ENCODE results near the gene NLRC5. TPM values are rescaled to one million over a fixed set of nuclear protein-coding genes. Genes with fewer than 3 reads are reported as not detected.

The NLRC5 gene
- total RNA-seq, 2 experiments from 2014 or later: 424 to 434 TPM

GRCh38 chr16:56997931-56998330 lies 8.6 kb downstream of the NLRC5 start:
- POLR2A ChIA-PET: interaction anchor here (0.6 to 3.3 kb wide), 5 partner anchors 9 to 66 kb away, joined by 3 to 46 read pairs (median 5); partner anchors contain the start of genes HERPUD1 and NLRC5

GRCh38 chr16:56998352-56998751 lies 9.0 kb downstream of the NLRC5 start:
- peaks cover 96% of the 10 kb centered on the region for H3K4me1 Mint-ChIP-seq (ENCODE audit: low read depth)
- Histone ChIP-seq H3K27me3 (ENCODE audit: control insufficient read depth in 1 of 2, insufficient read depth in 2 of 2, low read length in 2 of 2) (no peaks in the 10 kb centered on the region), H3K27ac (ENCODE audit: low read depth in 1 of 2, low read length in 2 of 2) (peak overlapping the region; percentile 69 to 88), H3K36me3 (ENCODE audit: insufficient read depth, low read length) (peaks cover 34% of the 10 kb centered on the region), H3K4me3 (ENCODE audit: low read length) (no peak overlapping the region), H3K9me3 (ENCODE audit: control insufficient read depth in 1 of 2, insufficient read depth in 1 of 2, low read length in 2 of 2) (no peaks in the 10 kb centered on the region), H3K4me1 (ENCODE audit: insufficient read depth, low read length) (peaks cover 87% of the 10 kb centered on the region)
- no peaks in the 10 kb centered on the region for H3K9me3 Mint-ChIP-seq
- no peak for TF ChIP-seq CTCF (IDR thresholded peaks at IDR 0.05)
- intact Hi-C loops (cut with DNase I, micrococcal nuclease): loop anchor here in 1 of 2 experiments (2.0 kb wide), 1 partner anchor 14 kb away; no protein-coding TSS in a partner anchor
- peak in 1 of 14 experiments; percentile 2 for DNase-seq
- no peak for ATAC-seq (ENCODE audit: poor library complexity)
- peak overlapping the region; percentile 96 for H3K27ac Mint-ChIP-seq
- H3K27me3 Mint-ChIP-seq: no peaks in the 10 kb centered on the region
- peaks cover 83% of the 10 kb centered on the region for H3K36me3 Mint-ChIP-seq (ENCODE audit: low read depth)
- POLR2A ChIA-PET: interaction anchor here (0.6 to 3.3 kb wide), 5 partner anchors 9 to 67 kb away, joined by 3 to 46 read pairs (median 5); partner anchors contain the start of genes HERPUD1 and NLRC5
- CTCF ChIA-PET: interaction anchor here (0.7 to 2.7 kb wide), 5 partner anchors 9 to 47 kb away, joined by 3 to 13 read pairs (median 3); partner anchors contain the start of gene NLRC5
- H3K4me3 Mint-ChIP-seq: peak overlapping the region; percentile 82

More at GRCh38 chr16:56997931-56998330, 8.6 kb downstream of the NLRC5 start:
- Mint-ChIP-seq H3K27ac (peak overlapping the region; percentile 96), H3K36me3 (ENCODE audit: low read depth) (peaks cover 83% of the 10 kb centered on the region), H3K4me3 (peak overlapping the region; percentile 16), H3K27me3 (no peaks in the 10 kb centered on the region), H3K9me3 (no peaks in the 10 kb centered on the region), H3K4me1 (ENCODE audit: low read depth) (peaks cover 96% of the 10 kb centered on the region)
- no peak overlapping the region for H3K4me3 ChIP-seq (ENCODE audit: low read length)
- peaks cover 31% of the 10 kb centered on the region for H3K36me3 ChIP-seq (ENCODE audit: insufficient read depth, low read length)
- H3K27ac ChIP-seq (ENCODE audit: low read depth in 1 of 2, low read length in 2 of 2): peak overlapping the region; percentile 55 to 88
- CTCF ChIA-PET: interaction anchor here (0.7 to 2.7 kb wide), 5 partner anchors 8 to 48 kb away, joined by 3 to 13 read pairs (median 3); partner anchors contain the start of gene NLRC5
- DNase-seq (peak in 2 of 14 experiments; percentile 8 to 31), ATAC-seq (ENCODE audit: poor library complexity) (no peak)
- H3K4me1 ChIP-seq (ENCODE audit: insufficient read depth, low read length): peaks cover 86% of the 10 kb centered on the region
- H3K27me3 ChIP-seq (ENCODE audit: control insufficient read depth in 1 of 2, insufficient read depth in 2 of 2, low read length in 2 of 2): no peaks in the 10 kb centered on the region
- no peaks in the 10 kb centered on the region for H3K9me3 ChIP-seq (ENCODE audit: control insufficient read depth in 1 of 2, insufficient read depth in 1 of 2, low read length in 2 of 2)
- intact Hi-C loops (cut with DNase I, micrococcal nuclease): loop anchor here in 1 of 2 experiments (2.0 kb wide), 1 partner anchor 15 kb away; no protein-coding TSS in a partner anchor
- TF ChIP-seq CTCF (IDR thresholded peaks at IDR 0.05): no peak

GRCh38 chr16:56998861-56999260 lies 9.5 kb downstream of the NLRC5 start:
- H3K4me3 ChIP-seq (ENCODE audit: low read length): peak overlapping the region; percentile 32
- ATAC-seq (ENCODE audit: poor library complexity) (no peak), DNase-seq (peak in 2 of 14 experiments; percentile 1 to 11)
- H3K27ac ChIP-seq (ENCODE audit: low read depth in 1 of 2, low read length in 2 of 2): peak overlapping the region; percentile 69 to 88
- H3K4me1 ChIP-seq (ENCODE audit: insufficient read depth, low read length): peaks cover 89% of the 10 kb centered on the region
- TF ChIP-seq CTCF (IDR thresholded peaks at IDR 0.05): no peak
- peaks cover 39% of the 10 kb centered on the region for H3K36me3 ChIP-seq (ENCODE audit: insufficient read depth, low read length)
- Mint-ChIP-seq H3K4me1 (ENCODE audit: low read depth) (peaks cover 96% of the 10 kb centered on the region), H3K27me3 (no peaks in the 10 kb centered on the region), H3K27ac (peak overlapping the region; percentile 96), H3K36me3 (ENCODE audit: low read depth) (peaks cover 83% of the 10 kb centered on the region), H3K4me3 (peak overlapping the region; percentile 82), H3K9me3 (no peaks in the 10 kb centered on the region)
- ChIA-PET POLR2A (interaction anchor here (1.3 to 3.3 kb wide), 9 partner anchors 9 to 86 kb away, joined by 3 to 46 read pairs (median 6); partner anchors contain the start of genes HERPUD1 and NLRC5), CTCF (interaction anchor here (0.7 to 2.7 kb wide), 4 partner anchors 11 to 47 kb away, joined by 3 to 13 read pairs (median 4); no protein-coding TSS in a partner anchor)
- no peaks in the 10 kb centered on the region for H3K9me3 ChIP-seq (ENCODE audit: control insufficient read depth in 1 of 2, insufficient read depth in 1 of 2, low read length in 2 of 2)
- H3K27me3 ChIP-seq (ENCODE audit: control insufficient read depth in 1 of 2, insufficient read depth in 2 of 2, low read length in 2 of 2): no peaks in the 10 kb centered on the region
- intact Hi-C loops (cut with DNase I, micrococcal nuclease): loop anchor here (1.0 to 2.0 kb wide), 2 partner anchors 8 to 14 kb away; no protein-coding TSS in a partner anchor
